HG02571 (cell line): Measurements from ENCODE around the gene ESYT2.

ENCODE experiments used
- ATAC-seq: cut with Tn5 transposase; IDR thresholded peaks from one replicate; pipeline ENCODE4 v1.9.1; 2021; ENCODE audit warnings: mild to moderate bottlenecking, moderate library complexity; ENCODE audit not compliant: unreplicated experiment

ESYT2 gene

GRCh38 chr7:158729646-158730382, 99.5 kb downstream of the ESYT2 start:
- ATAC-seq = no peak

DNA sequence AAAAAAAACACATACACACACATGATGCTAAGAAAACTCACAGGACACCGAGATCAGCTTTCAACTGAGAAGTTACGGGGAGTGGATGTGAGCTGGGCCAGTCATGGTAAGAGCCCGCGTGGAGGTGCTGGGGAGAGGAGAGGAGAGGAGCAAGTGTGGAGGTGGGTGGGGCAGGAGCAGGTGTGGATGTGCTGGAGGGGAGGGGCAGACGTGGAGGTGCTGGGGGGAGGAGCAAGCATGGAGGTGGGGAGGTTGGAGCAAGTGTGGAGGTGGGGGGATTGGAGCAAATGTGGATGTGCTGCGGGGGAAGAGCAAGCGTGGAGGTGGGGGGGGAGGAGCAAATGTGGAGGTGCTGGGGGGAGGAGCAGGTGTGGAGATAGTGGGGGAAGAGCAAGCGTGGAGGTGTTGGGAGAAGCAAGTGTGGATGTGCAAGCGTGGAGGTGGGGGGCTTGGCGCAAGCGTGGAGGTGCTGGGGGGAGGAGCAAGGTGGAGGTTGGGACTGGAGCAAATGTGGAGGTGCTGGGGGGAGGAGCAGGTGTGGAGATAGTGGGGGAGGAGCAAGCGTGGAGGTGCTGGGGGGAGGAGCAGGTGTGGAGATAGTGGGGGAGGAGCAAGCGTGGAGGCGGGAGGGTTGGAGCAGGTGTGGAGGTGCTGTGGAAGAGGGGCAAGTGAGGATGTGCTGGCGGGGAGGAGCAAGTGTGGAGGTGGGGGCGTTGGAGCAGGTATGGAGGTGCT, 100.2 kb downstream of the ESYT2 start:
- ATAC-seq = no peak

DNA sequence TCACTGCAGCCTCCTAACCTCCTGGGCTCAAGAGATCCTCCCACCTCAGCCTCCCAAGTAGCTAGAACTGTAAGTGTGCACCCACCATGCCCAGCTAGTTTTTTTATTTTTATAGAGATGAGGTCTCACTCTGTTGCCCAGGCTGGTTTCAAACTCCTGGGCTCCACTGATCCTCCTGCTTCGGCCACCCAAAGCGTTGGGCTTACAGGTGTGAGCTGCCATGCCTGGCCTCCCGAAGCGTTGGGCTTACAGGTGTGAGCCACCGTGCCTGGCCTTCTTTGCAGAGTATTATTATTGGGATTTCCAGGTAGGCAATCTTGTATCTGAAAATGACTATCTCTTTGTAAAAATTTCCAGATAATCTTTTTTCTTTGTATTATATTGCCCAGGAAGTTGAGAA, 101.6 kb downstream of the ESYT2 start:
- no peak for ATAC-seq

DNA sequence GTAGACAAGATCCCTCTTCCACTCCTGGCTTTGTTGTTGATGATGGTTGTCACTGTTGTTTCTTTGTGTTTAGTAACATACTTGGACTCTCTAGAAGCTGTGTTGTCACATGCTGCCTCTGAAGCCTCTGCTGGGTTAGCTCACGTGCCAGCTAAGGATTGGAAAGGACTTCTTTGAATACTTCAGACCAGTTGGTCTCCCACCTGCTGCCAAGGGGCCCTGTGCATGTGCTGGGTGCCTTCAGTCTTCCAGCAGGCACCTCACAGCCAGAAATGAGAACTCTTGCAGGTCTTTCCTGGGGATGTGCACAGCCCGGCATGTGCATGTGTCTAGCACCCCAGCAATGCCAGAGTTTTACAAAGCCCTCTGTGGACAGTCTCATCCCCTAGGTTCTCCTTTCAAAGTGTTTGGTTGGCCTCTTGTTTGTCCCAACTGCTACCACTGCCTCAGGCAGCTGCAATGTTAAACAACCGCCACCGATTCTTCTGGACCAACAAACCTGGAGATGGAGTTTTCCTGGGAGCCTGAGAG, 103.0 kb downstream of the ESYT2 start:
- no peak for ATAC-seq

GRCh38 chr7:158725506-158725800, 103.9 kb downstream of the ESYT2 start:
- ATAC-seq = no peak

- no peak for ATAC-seq
Measured at GRCh38 chr7:158724658-158725505, 104.4 kb downstream of the ESYT2 start.

DNA sequence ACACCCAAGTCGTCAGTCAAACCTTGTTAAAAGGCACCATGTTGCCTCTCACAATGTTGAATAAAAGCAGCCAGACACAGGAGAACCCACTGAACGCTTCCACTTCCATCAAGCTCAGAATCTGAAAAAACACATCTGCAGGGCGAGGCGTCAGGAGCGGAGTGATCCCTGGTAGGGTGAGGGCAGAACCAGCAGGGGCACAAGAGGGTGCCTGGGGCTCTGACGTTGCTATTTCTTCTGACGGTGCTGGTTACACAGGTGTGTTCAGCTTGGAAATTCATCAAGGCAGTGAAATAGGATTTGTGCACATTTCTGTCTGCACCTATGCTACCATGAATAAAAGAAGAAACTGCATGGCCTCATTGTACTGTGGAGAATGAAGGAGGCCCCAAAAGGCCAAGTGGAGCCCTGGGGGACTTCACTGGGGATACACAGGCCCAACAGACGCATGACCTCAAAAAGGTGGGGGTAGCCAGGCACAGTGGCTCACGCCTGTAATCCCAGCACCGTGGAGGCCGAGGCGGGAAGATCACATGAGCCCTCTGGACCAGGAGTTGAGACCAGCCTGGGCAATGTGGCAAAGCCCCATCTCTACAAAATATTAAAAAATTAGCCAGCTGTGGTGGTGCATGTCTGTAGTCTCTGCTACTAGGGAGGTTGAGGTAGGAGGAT, 105.5 kb downstream of the ESYT2 start:
- no peak for ATAC-seq

GRCh38 chr7:158723266-158723665, 106.0 kb downstream of the ESYT2 start:
- ATAC-seq = no peak

GRCh38 chr7:158722574-158723237, 106.6 kb downstream of the ESYT2 start:
- ATAC-seq = no peak

GRCh38 chr7:158720112-158720511, 109.2 kb downstream of the ESYT2 start:
- no peak for ATAC-seq

- ATAC-seq = no peak
Measured at GRCh38 chr7:158716802-158717201, 112.5 kb downstream of the ESYT2 start.

DNA sequence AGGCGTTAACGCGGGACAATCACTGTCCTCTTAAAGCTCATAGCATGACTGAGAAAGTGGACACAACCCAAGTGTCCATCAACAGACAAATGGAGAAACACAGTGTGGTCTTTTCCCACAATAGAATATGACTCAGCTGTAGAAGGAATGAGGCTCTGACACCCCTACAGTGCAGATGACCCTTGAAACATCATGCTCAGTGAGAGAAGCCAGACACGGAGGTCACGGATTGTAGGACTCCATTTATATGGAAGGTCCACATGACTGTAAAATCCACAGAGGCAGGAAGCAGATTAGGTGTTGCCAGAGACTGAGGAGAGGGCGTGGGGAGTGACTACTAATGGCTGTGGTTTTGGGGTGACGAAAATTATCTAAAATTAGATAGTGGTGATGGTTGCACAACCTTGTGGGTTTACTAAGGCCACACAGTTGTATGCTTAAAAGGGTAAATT, 118.6 kb downstream of the ESYT2 start:
- no peak for ATAC-seq

DNA sequence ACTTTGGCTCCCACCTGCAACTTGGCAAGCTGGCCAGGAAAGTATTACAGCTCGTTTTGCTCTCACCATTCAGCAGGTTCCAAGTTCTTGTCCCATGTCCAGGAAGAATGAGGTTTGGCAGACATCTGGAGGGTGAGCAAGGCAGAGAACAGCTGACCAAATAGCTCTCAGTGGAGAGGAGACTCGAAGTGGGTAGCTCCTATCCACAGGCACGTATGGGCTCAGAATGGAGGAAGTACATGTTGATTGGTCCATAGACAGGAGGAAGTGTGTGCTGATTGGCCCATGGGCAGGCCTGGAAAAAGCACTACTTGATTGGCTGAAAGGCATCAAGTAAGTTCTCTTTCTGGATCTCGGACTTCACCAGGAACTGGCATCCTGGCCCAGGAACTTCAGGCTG, 121.7 kb downstream of the ESYT2 start:
- no peak for ATAC-seq

GRCh38 chr7:158706710-158707590, 122.4 kb downstream of the ESYT2 start:
- ATAC-seq = no peak

GRCh38 chr7:158706273-158706704, 123.0 kb downstream of the ESYT2 start:
- no peak for ATAC-seq

DNA sequence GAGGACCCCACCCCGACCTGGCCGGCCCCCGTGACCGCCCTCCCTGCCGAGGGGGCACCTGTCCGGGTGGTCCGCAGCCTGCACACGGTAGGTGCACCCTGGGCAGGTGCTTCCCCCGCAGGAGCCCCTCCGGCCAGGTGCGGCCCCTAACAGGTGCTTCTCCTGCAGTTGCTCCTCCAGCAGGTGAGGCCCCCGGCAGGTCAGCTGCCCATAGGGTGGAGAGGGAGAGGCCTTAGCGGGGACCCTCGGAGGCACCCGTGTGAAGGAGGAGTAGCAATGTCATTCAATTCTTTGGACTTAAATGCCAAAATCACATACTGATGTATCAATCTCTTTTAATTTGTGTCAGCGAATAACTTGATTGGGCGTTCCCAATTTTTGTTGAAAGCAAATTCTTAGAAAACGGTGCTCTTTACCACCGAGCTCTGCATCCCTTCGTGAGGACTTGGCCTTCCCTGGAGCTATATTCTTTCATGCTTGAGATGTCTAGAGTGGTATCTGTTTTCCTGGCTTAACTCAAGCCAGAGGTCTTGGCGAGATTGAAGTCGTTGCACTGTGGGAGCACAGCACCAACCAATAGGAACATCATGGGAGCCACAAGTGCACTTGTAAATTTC, 124.0 kb downstream of the ESYT2 start:
- ATAC-seq = peak; percentile 12

GRCh38 chr7:158704524-158705233, 124.6 kb downstream of the ESYT2 start, which contains the start of gene NCAPG2:
TSS of gene NCAPG2 (minus strand) at chr7:158704804. CDS start at chr7:158701899, 2,905 bp downstream.
- ATAC-seq = peak; percentile 98
